ENCODE measurements around the gene SLC25A21.
A peak's percentile ranks its signal among the peaks of the same experiment; 100 is the strongest.
"Not testable (repeated sequence)": the region's sequence is repeated elsewhere in the genome, so short reads cannot be mapped to it uniquely, and the experiment has no call there.

Gene SLC25A21

DNA sequence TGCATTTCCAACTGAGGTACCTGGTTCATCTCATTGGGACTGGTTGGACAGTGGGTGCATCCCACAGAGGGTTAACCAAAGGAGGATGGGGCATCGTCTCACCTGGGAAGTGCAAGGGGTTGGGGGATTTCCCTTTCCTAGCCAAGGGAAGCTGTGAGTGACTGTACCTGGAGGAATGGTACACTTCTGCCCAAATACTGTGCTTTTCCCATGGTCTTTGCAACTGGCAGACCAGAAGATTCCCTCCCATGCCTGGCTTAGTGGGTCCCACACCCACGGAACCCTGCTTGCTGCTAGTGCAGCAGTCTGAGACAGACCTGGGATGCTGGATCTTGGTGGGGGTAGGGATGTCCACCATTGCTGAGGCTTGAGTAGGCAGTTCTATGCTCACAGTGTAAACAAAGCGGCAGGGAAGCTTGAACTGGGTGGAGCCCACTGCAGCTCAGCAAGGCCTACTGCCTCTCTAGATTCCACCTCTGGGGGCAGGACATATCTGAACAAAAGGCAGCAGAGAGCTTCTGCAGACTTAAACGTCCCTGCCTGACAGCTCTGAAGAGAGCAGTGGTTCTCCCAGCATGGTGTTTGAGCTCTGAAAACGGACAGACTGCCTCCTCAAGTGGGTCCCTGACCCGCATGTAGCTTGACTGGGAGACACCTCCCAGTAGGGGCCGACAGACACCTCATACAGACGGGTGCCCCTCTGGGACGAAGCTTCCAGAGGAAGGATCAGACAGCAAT, 15.6 kb upstream of the SLC25A21 start:
- H3K27ac ChIP-seq, result not testable (repeated sequence)

DNA sequence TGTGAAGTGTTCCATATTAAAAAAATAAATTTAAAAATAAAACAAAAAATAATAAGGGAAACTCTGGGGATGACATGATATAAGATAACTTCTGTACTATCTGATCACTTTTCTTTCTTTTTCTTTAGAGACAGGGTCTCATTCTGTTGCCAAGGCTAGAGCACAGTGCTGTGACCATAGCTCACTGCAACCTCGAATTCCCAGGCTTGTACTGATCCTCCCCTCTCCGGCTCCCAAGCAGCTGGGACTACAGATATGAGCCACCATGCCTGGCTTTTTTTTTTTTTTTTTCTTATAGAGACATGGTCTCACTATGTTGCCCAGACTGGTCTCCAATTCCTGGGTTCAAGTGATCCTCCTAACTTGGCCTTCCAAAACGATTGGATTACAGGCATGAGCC, 14.9 kb upstream of the SLC25A21 start:
- H3K4me3 ChIP-seq, result no peak overlapping the region
- no peak overlapping the region for H3K27ac ChIP-seq

More for the DNA sequence above, 15.6 kb upstream of the SLC25A21 start:
- not testable (repeated sequence) for H3K4me3 ChIP-seq

DNA sequence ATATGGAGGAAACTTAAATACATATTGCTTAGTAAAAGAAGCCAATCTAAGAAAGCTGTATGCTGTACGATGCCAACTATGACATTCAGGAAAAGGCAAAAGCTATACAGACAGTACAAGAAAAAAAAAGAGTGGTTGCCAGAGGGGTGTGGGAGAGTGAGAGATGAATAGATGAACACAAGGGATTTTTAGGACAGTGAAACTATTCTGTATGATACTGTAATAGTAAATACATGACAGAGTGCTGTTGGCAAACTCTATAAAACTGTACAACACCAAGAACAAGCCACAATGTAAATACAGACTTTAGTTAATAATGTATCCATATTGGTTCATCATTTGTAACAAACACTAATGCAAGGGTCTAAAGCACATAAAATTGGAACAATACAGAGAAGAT, 14.5 kb upstream of the SLC25A21 start:
- Histone ChIP-seq H3K27ac (no peak overlapping the region), H3K4me3 (no peak overlapping the region)

DNA sequence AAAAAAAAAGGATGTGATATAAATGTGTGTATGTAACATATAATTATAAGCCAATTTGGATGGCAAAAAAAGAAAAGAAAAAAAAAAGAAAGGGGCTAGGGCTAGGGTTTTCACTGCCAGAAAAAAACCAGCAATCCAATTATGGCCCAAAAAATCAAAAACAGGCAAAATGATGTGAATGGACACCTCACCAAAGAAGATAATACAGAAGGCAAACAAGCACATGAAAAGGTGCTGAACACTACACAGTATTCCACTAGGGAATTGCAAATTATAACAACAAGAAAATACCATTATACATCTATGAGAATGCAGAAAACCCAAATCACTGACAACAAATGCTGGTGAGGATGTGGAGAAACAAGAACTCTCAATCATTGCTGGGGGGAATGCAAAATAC, 13.3 kb upstream of the SLC25A21 start:
- H3K4me3 ChIP-seq, result no peak overlapping the region
- H3K27ac ChIP-seq, result no peak overlapping the region

GRCh38 chr14:37184520-37184919, 12.1 kb upstream of the SLC25A21 start:
- not testable (repeated sequence) for H3K4me3 ChIP-seq, H3K27ac ChIP-seq

DNA sequence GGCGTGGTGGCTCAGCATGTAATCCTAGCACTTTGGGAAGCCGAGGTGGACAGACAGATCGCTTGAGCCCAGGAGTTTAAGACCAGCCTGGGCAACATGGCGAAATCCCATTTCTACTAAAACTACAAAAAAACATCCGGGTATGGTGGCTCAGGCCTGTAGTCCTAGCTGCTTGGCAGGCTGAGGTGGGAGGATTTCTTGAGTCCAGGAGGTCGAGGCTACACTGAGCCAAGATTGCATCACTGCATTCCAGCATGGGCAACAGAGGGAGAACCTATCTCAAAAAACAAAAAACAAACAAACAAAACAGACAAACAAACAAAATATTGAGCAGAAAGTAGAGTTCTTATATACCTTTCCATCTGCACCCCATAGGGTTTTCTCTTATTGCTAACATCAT, 9.0 kb upstream of the SLC25A21 start:
- Histone ChIP-seq H3K27ac (no peak overlapping the region), H3K4me3 (no peak overlapping the region)

DNA sequence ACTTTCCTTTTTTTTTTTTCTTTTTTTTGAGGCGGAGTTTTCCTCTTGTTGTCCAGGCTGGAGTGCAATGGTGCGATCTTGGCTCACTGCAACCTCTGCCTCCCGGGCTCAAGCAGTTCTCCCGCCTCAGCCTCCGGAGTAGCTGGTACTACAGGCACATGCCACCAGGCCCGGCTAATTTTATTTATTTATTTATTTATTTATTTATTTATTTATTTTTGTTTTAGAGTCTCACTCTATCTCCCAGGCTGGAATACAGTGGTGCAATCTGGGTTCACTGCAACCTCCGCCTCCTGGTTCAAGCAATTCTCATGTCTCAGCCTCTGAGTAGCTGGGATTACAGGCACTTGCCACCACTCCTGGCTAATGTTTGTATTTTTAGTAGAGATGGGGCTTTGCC, 8.5 kb upstream of the SLC25A21 start:
- not testable (repeated sequence) for H3K27ac ChIP-seq, H3K4me3 ChIP-seq

- Histone ChIP-seq H3K4me3 (no peak overlapping the region), H3K27ac (no peak overlapping the region)
These were observed 7.6 kb upstream of the SLC25A21 start for GRCh38 chr14:37179896-37180502.

DNA sequence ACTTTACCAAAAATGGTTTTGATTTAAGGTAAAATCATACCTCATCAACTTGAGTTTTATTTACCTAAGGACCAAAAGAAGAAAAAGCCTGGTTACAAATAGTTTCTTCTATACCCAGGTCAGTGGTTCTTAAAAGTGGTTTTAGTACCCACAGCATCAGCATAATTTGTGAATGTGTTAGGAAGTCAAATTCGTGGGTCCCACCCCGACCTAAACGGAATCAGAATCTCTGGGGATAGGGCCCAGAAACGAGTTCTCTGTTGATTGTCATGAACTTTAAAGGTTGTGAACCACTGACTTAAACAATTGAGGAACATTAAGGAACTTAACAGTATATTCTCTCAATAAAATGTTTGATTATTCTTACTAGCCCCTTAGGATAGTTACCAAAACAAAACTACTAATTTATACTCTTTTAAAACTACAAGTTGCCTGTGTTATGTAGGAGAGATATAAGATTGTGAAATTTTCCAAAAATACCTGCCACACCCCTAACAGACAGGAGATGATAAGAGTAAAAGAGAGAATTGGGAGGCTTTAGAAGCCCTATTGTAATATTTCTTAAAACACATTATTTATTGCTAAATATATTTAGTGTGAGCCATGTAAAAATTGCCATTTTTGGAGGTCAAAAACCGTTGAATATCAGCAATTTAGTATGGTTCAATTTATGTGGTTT, 669 bp upstream of the SLC25A21 start:
- peak overlapping the region in 6 of 21 experiments; percentile 37 to 79 (median 73) for H3K27ac ChIP-seq
- peak overlapping the region in 5 of 7 experiments; percentile 37 to 56 (median 53) for H3K4me3 ChIP-seq

- H3K27ac ChIP-seq, result peak overlapping the region in 10 of 21 experiments; percentile 63 to 84 (median 78)
These were observed 755 bp downstream of the SLC25A21 start for GRCh38 chr14:37171678-37172023.

GRCh38 chr14:37170993-37171392, 1.4 kb downstream of the SLC25A21 start:
- Histone ChIP-seq H3K27ac (no peak overlapping the region), H3K4me3 (no peak overlapping the region)

More at GRCh38 chr14:37171678-37172023, 755 bp downstream of the SLC25A21 start:
- peak overlapping the region in 6 of 7 experiments; percentile 31 to 56 (median 52) for H3K4me3 ChIP-seq

DNA sequence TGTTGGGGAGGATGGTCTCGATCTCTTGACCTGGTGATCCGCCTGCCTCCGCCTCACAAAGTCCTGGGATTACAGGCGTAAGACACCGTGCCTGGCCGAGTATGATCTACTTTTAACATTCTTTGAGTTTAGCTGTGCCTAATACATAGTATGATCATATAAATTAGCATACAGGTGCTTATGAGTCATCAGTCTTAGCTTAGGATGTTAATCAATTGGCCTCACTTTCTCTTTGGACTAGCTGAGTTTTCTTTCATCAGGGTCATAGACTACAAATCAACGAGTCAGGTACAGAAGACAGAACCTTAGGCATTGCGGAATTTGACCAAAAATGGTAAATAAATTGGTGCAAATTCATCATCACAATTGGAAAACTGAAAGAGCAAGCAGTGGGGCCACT, 2.2 kb downstream of the SLC25A21 start:
- H3K27ac ChIP-seq, result no peak overlapping the region
- no peak overlapping the region for H3K4me3 ChIP-seq

DNA sequence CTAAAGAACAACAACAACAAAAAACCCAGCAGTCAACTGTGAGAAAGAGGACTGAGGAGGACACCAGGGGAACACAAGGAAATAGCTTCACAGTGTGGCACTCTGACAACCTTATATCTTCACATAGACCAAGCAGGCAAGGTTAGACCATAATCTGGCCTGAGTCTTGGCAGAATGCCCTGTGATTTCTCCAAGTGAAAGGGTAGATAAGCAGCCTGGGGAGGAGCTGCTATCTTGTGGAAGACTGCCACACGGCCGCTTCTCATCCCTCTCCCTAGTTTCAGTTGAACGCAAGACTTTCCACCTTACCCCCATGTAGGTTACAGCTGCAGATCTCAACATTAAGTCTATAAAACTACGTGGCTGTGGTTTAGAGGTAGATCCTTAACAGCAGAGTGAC, 3.7 kb downstream of the SLC25A21 start:
- Histone ChIP-seq H3K4me3 (no peak overlapping the region), H3K27ac (no peak overlapping the region)

- Histone ChIP-seq H3K27ac (no peak overlapping the region), H3K4me3 (no peak overlapping the region)
These were observed 5.0 kb downstream of the SLC25A21 start for GRCh38 chr14:37167151-37168047.

DNA sequence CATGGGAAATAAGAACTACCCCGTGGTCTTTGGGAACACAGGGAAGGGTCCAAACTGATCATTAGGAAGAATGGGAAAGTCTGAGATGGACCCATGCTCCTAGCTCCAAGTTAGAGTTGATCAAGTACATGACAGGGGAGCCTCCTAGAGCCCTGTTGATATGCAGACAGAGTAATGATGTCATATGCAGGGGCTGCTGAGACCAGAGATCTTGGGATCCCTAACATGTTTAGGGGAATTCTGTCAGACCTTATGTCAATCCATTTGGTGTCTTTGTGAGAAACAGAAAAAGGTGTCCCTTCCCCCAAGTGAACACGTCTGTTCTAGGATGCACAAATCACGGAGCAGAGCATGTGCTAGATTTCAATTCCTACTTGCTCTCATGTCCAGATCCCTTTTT, 6.6 kb downstream of the SLC25A21 start:
- no peak overlapping the region for H3K27ac ChIP-seq
- no peak overlapping the region for H3K4me3 ChIP-seq

DNA sequence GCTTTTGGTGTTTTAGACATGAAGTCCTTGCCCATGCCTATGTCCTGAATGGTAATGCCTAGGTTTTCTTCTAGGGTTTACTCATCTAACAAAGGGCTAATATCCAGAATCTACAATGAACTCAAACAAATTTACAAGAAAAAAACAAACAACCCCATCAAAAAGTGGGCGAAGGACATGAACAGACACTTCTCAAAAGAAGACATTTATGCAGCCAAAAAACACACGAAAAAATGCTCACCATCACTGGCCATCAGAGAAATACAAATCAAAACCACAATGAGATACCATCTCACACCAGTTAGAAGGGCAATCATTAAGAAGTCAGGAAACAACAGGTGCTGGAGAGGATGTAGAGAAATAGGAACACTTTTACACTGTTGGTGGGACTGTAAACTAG, 10.1 kb downstream of the SLC25A21 start:
- not testable (repeated sequence) for H3K27ac ChIP-seq, H3K4me3 ChIP-seq

DNA sequence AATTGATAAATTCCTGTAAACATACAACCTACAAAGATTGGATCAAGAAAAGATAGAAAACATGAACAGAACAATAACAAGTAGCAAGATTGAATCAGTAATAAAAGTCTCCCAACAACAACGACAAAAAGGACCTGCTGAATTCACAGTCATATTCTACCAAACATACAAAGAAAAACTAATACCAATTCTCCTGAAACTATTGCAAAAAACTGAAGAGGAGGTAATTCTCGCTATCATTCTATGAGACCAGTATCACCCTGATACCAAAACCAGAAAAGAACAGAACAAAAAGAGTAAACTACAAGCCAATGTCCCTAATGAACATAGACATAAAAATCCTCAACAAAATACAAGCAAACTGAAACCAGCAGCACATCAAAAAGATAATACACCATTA, 14.4 kb downstream of the SLC25A21 start:
- Histone ChIP-seq H3K27ac (no peak overlapping the region), H3K4me3 (no peak overlapping the region)

DNA sequence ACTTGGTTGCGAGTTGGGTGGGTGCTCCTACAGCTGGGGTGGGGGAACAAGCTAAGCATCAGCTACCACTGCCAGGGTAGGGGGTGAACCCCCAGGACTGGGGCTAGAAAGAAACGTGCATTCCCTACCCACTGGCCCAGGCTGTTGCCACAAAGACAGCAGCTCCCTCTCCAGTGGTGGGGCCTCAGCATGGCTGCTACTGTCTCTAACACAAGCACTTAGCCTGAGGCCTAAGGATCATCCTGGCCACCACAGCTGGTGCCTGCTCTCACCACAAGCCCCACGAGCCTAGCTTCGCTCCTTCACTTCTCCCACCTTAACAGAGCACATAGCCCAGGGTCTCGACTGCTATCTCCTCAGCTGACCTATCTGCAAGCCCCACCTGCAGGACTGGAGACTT, 18.9 kb downstream of the SLC25A21 start:
- no peak overlapping the region for H3K27ac ChIP-seq
- no peak overlapping the region for H3K4me3 ChIP-seq

GRCh38 chr14:37153005-37153404, 19.4 kb downstream of the SLC25A21 start:
- H3K4me3 ChIP-seq, result no peak overlapping the region

DNA sequence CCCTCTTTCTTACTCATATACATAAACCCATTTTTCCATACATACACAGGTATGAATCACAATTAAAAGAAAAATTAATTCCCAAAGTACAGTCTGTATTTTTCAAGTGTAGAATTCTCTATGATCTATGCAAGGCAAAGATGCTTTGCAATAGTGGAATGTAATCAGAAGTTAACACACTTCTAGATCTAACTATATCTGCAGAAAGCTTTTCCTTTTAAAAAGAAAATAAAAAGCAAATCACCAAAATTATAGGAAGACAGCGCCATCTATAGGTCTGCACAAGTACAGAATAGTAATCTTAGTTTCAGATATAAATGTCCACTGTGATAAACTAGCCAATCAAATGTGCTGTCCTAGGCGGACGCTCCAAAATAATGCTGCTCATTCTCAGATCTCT, 22.0 kb downstream of the SLC25A21 start:
- H3K27ac ChIP-seq, result no peak overlapping the region
- no peak overlapping the region for H3K4me3 ChIP-seq

More at GRCh38 chr14:37153005-37153404, 19.4 kb downstream of the SLC25A21 start:
- no peak overlapping the region for H3K27ac ChIP-seq

Data from skin epidermis (tissue), 12 donors.